ENCODE measurements around the gene KRTAP5-6. TPM values are rescaled to one million over a fixed set of nuclear protein-coding genes. Genes with fewer than 3 reads are reported as not detected.

Gene KRTAP5-6
- total RNA-seq, 1 experiment from 2014 or later: not detected

DNA sequence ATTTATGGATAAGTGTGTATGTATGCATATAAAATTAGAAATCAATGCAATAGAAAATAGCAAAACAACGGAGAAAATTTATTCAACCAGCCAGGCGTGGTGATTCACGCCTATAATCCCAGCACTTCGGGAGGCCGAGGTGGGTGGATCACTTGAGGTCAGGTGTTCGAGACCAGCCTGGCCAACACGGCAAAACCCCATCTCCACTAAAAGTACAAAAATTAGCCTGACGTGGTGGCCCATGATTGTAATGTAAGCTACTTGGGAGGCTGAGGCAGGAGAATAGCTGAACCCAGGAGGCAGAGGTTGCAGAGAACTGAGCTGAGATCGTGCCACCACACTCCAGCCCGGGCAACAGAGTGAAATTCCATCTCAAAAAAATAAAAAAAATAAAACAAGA, 5.5 kb downstream of the KRTAP5-6 start:
- DNase-seq (ENCODE audit: low read depth): no peak

DNA sequence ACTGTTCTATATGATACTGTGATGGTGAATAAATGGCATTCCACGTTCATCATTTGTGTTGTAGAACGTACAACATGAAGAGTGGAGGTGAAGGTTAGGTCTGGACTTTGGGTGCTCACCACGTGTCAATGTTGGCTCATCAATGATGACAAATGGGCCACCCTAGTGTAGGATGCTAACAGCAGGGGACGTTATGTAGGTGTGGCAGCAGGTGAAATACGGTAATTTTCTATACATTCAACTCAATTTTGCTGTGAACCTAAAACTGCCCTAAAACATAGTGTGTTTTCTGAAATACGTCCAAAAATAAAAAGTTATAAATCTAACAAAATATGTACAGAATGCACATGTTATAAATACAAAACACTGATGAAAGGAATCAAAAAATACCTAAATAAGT, 6.2 kb downstream of the KRTAP5-6 start:
- no peak for DNase-seq (ENCODE audit: low read depth)

- peak; percentile 93 for DNase-seq (ENCODE audit: low read depth)
Observed at GRCh38 chr11:1705126-1706052, 8.4 kb downstream of the KRTAP5-6 start.

- DNase-seq (ENCODE audit: low read depth): peak; percentile 27
Observed at GRCh38 chr11:1706634-1707400, 9.8 kb downstream of the KRTAP5-6 start.

DNA sequence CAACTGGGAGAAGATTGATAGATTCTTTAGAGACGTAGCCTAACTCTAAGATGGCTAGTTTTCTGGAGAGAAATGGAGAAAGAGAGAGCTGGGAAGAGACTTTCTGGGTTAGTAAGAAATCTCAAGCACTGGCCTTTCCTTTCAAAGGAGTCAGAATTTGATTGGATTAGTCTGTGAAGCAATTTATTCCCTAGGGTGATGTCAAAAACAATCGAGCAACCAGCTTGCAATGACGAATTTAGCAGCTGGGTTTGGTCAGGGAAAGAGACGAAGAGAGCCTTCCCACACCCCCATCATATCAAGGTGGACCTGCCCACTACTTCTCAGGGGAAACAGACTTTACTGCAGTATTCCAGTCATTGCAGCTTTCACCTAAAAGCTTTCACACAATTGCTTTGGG, 10.8 kb downstream of the KRTAP5-6 start:
- DNase-seq (ENCODE audit: low read depth): no peak

DNA sequence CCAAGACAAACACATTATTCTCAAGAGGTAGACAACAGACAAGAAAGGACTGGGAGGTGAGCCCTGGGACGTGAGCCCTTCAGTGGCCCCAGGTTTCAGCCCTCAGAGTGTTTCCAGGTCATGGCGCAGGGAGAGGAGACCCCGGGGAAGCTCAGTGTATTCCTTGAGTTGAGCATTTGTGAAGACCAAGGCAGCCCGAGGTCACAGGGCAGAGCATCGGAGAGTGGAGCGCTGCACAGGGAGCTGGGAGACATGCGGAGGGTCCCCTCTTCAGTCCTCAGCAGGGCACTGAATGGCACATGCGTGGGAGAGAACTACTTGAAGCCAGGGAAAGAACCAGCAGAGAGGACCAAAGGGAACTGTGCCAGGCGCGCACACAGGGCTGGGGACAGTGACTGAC, 11.7 kb downstream of the KRTAP5-6 start:
- no peak for DNase-seq (ENCODE audit: low read depth)

- DNase-seq (ENCODE audit: low read depth): no peak
Observed at GRCh38 chr11:1714908-1715885, 18.2 kb downstream of the KRTAP5-6 start.

GRCh38 chr11:1717745-1718144, 20.8 kb downstream of the KRTAP5-6 start:
- DNase-seq (ENCODE audit: low read depth): no peak

GRCh38 chr11:1718326-1718725, 21.3 kb downstream of the KRTAP5-6 start:
- DNase-seq (ENCODE audit: low read depth): no peak

DNA sequence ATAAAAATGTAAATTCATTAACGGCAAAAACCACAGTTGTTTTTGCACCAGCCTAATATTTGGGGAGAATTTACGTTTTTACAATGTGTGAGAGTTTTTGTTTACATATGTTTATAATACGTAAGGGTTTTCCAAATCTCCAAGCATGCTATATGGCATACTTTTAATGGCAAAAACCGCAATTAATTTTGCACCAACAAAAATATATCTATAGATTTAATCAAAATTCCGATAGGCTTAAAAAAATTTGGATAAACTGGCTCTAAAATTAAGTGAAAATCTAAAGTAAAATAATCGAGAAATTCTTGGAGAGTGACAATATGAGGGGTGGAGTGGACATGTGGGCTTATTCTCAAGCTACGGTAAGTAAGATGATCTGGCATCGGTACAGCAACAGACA, 22.8 kb downstream of the KRTAP5-6 start:
- DNase-seq (ENCODE audit: low read depth): no peak

DNA sequence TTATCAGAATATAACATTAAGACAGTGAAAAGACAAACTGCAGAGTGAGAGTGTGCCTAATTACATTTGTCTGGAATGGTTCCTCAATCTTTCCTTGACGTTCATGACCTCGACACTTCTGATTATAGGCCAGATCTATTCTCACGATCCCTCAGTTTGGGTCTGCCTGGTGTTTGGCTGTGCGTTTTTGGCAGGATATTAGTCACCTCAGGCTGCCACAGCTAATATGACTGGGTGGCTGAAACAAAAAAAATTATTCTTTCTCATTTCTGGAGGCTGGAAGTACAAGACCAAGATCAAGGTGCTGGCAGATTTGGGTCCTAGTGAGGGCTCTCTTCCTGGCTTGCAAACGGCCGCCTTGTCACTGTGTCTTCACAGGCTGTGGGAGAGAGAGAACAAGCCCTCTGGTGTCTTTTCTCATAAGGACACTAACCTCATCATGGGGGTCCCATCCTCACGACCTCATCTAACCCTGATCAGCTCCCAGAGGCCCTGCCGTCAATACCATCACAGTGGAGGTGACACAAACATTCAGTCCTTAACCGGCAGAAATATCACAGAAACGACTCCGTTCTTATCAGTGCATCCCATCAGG, 30.2 kb downstream of the KRTAP5-6 start:
- DNase-seq (ENCODE audit: low read depth): peak; percentile 46

DNA sequence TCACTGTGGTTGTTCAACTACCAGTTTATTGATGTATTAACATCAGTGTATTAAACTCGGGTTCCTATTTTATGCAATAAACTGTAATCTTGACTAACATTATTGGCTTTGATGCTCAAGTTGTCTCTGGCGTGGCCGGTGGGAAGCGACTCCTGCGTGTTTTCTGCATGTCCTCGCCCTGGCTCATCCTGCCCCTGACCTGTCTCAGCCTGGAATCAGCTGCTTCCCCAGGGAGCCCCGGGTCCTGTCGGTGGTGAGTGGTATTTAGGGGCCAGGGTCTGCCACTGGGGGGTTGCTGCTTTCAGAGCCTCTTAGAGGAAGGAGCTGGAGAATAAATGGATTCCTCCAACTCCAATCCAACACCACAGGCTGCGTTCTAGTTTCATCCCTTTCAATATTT, 30.9 kb downstream of the KRTAP5-6 start:
- DNase-seq (ENCODE audit: low read depth): no peak

DNA sequence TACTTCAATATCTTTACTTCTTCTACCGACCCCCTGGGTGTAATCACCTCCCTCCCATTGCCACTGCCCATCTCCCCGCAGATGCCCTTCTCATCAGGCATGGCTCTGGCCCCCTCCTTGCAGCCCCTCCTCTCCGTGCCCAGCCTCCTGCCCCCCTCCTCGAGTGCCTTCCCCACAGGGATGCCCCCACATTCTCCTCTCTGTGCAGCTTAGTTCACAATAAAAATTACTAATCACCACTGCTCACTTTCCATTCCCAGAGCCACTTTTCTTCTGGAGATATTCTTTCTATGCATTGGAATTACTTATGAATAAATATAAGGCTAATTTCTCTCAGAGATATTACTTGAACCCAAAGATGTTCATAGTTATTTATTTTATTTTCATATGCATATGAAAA, 31.3 kb downstream of the KRTAP5-6 start:
- no peak for DNase-seq (ENCODE audit: low read depth)

- no peak for DNase-seq (ENCODE audit: low read depth)
Observed at GRCh38 chr11:1728931-1729691, 32.1 kb downstream of the KRTAP5-6 start.

GRCh38 chr11:1729692-1730011, 32.7 kb downstream of the KRTAP5-6 start:
- DNase-seq (ENCODE audit: low read depth): no peak

GRCh38 chr11:1730059-1730629, 33.1 kb downstream of the KRTAP5-6 start:
- DNase-seq (ENCODE audit: low read depth): no peak

DNA sequence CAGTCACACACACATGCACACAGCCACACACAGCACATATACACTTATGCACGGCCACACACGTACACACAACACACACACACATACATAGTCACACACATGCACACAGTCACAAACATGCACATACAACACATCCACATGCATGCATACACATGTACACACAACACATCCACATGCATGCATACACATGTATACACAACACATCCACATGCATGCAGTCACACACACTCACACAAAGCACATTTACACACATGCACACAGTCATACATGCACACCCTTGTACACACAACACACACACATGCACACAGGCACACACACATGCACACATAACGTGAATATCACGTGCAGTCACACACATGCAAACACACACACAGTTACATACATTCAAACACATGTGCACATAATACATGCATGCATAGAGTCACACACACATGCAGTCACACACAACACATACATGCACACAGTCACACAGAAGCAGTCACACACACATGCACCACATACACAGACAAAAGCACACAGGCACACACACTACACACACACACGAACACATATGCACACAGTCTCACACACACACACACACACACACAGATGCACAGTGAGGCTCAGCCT, 34.6 kb downstream of the KRTAP5-6 start:
- no peak for DNase-seq (ENCODE audit: low read depth)

DNA sequence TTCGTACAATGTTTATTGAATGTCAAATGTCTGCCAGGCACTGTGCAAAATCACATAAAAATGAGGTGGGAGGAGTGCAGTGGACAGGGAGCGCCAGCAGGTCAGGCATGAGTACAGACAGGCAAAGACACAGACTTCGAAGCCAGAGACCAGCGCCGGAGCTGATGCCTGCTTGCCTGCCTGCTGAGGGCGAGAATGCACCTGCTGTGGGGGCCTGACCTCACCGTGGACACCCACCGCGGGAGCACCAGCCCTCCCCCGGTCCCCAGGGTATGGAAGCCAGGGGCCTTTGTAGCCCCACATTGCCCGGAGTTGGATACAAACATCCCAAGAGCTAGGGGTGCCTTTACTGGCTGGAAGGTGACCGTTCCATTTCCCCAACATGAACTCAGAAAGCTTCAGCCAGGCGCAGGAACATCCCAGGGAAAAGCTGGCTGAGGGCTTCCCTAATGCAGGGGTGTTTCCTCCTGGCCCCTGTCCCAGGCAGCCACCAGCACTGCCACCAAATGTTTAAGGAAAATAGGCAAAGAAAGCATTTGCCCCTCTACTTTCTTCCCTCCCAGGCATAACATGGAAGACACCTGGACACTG, 35.5 kb downstream of the KRTAP5-6 start:
- DNase-seq (ENCODE audit: low read depth): no peak

DNA sequence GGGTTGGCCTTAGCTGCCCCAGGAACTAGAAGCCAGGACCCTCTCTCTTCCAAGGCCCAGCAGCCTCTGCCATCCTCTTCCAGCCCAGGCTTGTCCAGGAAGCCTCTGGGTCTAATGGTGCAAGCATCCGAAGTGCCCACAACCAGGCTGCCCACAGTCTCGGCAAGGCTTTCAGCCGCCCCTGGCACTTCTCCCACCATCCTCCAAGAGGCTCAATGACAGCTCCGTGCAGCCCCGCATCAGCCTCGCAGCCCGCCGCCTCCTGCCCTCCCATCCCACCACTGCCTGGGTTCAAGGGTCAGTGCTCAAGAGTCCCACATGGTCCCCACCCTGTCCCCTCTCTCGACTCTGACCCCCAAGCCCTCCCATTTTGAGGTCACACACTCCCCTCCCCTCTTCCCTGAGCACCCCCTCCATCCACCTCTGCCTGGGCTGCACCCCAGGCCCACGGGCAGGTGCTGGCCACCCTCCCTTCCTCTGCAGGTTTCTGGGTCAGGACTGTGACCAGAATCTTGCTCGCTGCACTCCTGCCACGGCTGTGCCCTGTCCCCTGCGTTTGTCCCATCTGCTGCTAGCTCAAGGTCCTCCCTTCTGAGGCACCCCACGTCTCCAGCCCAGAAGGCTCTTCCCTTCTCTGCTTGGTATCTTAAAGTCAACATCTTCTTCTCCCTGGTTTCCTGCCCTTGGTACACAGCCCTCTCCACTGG, 36.2 kb downstream of the KRTAP5-6 start:
- DNase-seq (ENCODE audit: low read depth): no peak
